WTC11 (cell line): ENCODE measurements around the gene PARD3B. TPM values are rescaled to one million over a fixed set of nuclear protein-coding genes. Genes with fewer than 3 reads are reported as not detected.

Source experiments
- ATAC-seq: fragments of 200-7000 bp; cut with Tn5 transposase; 2 replicates; pipeline ENCODE4 v1.10.0; 2021; ENCODE audit warnings: mild to moderate bottlenecking, moderate library complexity
- CTCF ChIA-PET: fragments of 300-600 bp; sonication (Branson Sonifier 250); formaldehyde crosslinking; loops from one replicate; lab custom pipeline; 2021; ENCODE audit warnings: antibody characterized with exemption; lab: Charles Lee
- POLR2A ChIA-PET: fragments of 350-600 bp; sonication (Branson Sonifier 250); formaldehyde crosslinking; loops from one replicate; lab custom pipeline; 2021; ENCODE audit warnings: antibody characterized with exemption; lab: Charles Lee
- DNase-seq: peaks from one replicate; pipeline ENCODE4 v3.0.0; 2021; ENCODE audit warnings: low spot score
- H3K27ac Mint-ChIP-seq: 2 replicates; pipeline ENCODE4 v1.8.0; 2021; ENCODE audit warnings: mixed read lengths
- H3K27me3 Mint-ChIP-seq: 2 replicates; pipeline ENCODE4 v1.8.0; 2021; ENCODE audit warnings: low read depth, mild to moderate bottlenecking, moderate library complexity, mixed read lengths
- H3K36me3 Mint-ChIP-seq: 2 replicates; pipeline ENCODE4 v1.8.0; 2021; ENCODE audit warnings: mixed read lengths
- H3K4me1 Mint-ChIP-seq: 2 replicates; pipeline ENCODE4 v1.8.0; 2022; ENCODE audit warnings: mixed read lengths
- H3K4me3 Mint-ChIP-seq: 2 replicates; pipeline ENCODE4 v1.8.0; 2021; ENCODE audit warnings: mild to moderate bottlenecking, moderate library complexity, mixed read lengths
- H3K9me3 Mint-ChIP-seq: 2 replicates; pipeline ENCODE4 v1.8.0; 2021; ENCODE audit warnings: mixed read lengths
- CREB1 ChIP-seq: sonication (generic); formaldehyde crosslinking; IDR thresholded peaks from 2 replicates; pipeline ENCODE4 v1.8.0; 2023; ENCODE audit warnings: mild to moderate bottlenecking, missing genetic modification reagents
- EMX1 ChIP-seq: fragments of 250-450 bp; sonication (Bioruptor Pico); IDR thresholded peaks from 2 replicates; pipeline ENCODE4 v1.8.0; 2021; ENCODE audit warnings: mild to moderate bottlenecking
- JUN ChIP-seq: sonication (generic); formaldehyde crosslinking; IDR thresholded peaks from 2 replicates; pipeline ENCODE4 v1.8.0; 2023; ENCODE audit warnings: mild to moderate bottlenecking, missing genetic modification reagents
- NFYB ChIP-seq: sonication (generic); formaldehyde crosslinking; conservative IDR thresholded peaks from 2 replicates; pipeline ENCODE4 v1.8.0; 2022; ENCODE audit warnings: low read depth, missing genetic modification reagents
- NR1H2 ChIP-seq: sonication (generic); formaldehyde crosslinking; IDR thresholded peaks from 2 replicates; pipeline ENCODE4 v1.9.0; 2021; ENCODE audit warnings: mild to moderate bottlenecking, moderate library complexity, missing genetic modification reagents
- NR2C2 ChIP-seq: sonication (generic); formaldehyde crosslinking; IDR thresholded peaks from 2 replicates; pipeline ENCODE4 v1.8.0; 2022; ENCODE audit warnings: mild to moderate bottlenecking, missing genetic modification reagents
- SMAD4 ChIP-seq: sonication (generic); formaldehyde crosslinking; IDR thresholded peaks from 2 replicates; pipeline ENCODE4 v1.8.0; 2022; ENCODE audit warnings: mild to moderate bottlenecking, missing genetic modification reagents
- SOX15 ChIP-seq: fragments of 250-450 bp; sonication (Bioruptor Pico); IDR thresholded peaks from 2 replicates; pipeline ENCODE4 v1.9.0; 2021; ENCODE audit warnings: mild to moderate bottlenecking
- TP53 ChIP-seq: sonication (generic); formaldehyde crosslinking; IDR thresholded peaks from 2 replicates; pipeline ENCODE4 v1.8.1; 2023; ENCODE audit warnings: mild to moderate bottlenecking, missing genetic modification reagents
- ZBTB21 ChIP-seq: sonication (generic); formaldehyde crosslinking; IDR thresholded peaks from 2 replicates; pipeline ENCODE4 v1.8.1; 2023; ENCODE audit warnings: mild to moderate bottlenecking, missing genetic modification reagents, borderline replicate concordance
- ZNF219 ChIP-seq: sonication (generic); formaldehyde crosslinking; IDR thresholded peaks from 2 replicates; pipeline ENCODE4 v1.8.0; 2023; ENCODE audit warnings: missing genetic modification reagents, mild to moderate bottlenecking, borderline replicate concordance
- ZNF263 ChIP-seq: sonication (generic); formaldehyde crosslinking; IDR thresholded peaks from 2 replicates; pipeline ENCODE4 v1.8.1; 2022; ENCODE audit warnings: low read depth, mild to moderate bottlenecking, moderate library complexity, missing genetic modification reagents
- total RNA-seq: library from RNA; stranded (reverse); gene quantifications from 3 replicates; pipeline ENCODE4 v1.2.3, GENCODE V29; 2021
- TF ChIP-seq, protein P1 (sequence below): sonication (generic); formaldehyde crosslinking; IDR thresholded peaks from 2 replicates; pipeline ENCODE4 v1.8.0; 2023; ENCODE audit warnings: missing genetic modification reagents
- TF ChIP-seq, protein P2 (sequence below): sonication (generic); formaldehyde crosslinking; IDR thresholded peaks from 2 replicates; pipeline ENCODE4 v1.8.0; 2023; ENCODE audit warnings: missing genetic modification reagents, mild to moderate bottlenecking, borderline replicate concordance
- TF ChIP-seq, protein P3 (sequence below): sonication (generic); formaldehyde crosslinking; IDR thresholded peaks from 2 replicates; pipeline ENCODE4 v1.8.0; 2022; ENCODE audit warnings: missing genetic modification reagents
- TF ChIP-seq, protein P4 (sequence below): sonication (generic); formaldehyde crosslinking; IDR thresholded peaks from 2 replicates; pipeline ENCODE4 v1.8.1; 2023; ENCODE audit warnings: mild to moderate bottlenecking, missing genetic modification reagents, moderate library complexity
- TF ChIP-seq, protein P5 (sequence below): fragments of 250-450 bp; sonication (Bioruptor Pico); IDR thresholded peaks from 2 replicates; pipeline ENCODE4 v1.9.0; 2021; ENCODE audit warnings: mild to moderate bottlenecking
- TF ChIP-seq, protein P6 (sequence below): fragments of 250-450 bp; sonication (Bioruptor Pico); IDR thresholded peaks from 2 replicates; pipeline ENCODE4 v1.8.0; 2021; ENCODE audit warnings: mild to moderate bottlenecking

PARD3B gene
- total RNA-seq, 1 experiment from 2014 or later = 5.6 TPM

DNA sequence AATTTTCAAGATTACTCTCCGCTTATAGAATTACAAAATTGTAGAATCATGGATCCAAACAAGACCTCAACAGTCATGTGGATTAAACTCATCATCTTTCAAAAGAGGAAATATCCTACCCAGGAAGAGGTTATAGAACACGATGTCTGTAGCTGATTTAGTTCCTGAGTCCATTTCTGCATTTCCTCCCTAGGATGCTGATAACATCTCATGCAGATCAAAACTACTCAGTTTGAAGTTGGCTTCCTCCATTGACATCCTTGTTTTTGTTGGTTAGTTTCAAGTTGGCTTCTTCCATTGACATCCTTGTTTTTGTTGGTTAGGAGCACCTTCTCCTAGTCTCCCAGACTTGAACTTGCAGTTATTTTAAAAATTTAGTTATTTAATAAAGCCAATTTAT lies 147.5 kb downstream of the PARD3B start (continued):
- TF ChIP-seq ZNF219 (CRISPR knock-in tag) = no peak
- TF ChIP-seq, protein P1, sequence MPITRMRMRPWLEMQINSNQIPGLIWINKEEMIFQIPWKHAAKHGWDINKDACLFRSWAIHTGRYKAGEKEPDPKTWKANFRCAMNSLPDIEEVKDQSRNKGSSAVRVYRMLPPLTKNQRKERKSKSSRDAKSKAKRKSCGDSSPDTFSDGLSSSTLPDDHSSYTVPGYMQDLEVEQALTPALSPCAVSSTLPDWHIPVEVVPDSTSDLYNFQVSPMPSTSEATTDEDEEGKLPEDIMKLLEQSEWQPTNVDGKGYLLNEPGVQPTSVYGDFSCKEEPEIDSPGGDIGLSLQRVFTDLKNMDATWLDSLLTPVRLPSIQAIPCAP (CRISPR knock-in tag) = no peak

DNA sequence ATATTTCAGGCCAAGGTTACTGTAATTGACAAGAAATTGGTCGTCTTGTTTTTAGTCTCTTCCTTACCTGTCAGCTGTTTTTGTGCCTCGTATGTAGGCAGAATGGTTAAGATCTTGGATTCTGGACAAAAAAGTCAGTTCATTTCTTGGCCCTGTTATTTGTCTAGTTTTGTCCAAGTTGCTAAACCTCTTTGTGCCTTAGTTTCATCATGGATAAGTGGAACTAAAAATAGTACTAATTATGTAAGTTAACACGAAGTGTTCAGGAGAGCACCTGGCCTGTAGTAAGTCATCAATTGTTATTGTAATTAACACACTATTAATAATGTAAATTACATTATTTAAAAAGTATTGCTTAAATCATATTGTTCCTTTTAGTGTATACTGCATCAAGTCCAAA lies 148.0 kb downstream of the PARD3B start:
- no peak for DNase-seq
- ChIA-PET CTCF (interaction anchor here (1.8 kb wide), 1 partner anchor 432 kb away, joined by 18 read pairs; no protein-coding TSS in a partner anchor), POLR2A (no interaction called here)
- Mint-ChIP-seq H3K9me3 (peaks cover 8% of the 10 kb centered on the region), H3K27ac (no peak overlapping the region; the same call in 1 of the 2 replicates), H3K4me3 (no peak overlapping the region), H3K4me1 (peaks cover 12% of the 10 kb centered on the region), H3K36me3 (no peaks in the 10 kb centered on the region), H3K27me3 (no peaks in the 10 kb centered on the region)
- no peak for ATAC-seq
- TF ChIP-seq ZNF263 (CRISPR knock-in tag) (no peak), NR1H2 (CRISPR knock-in tag) (no peak), NFYB (no peak), ZBTB21 (CRISPR knock-in tag) (no peak), EMX1 (no peak), CREB1 (CRISPR knock-in tag) (no peak), NR2C2 (CRISPR knock-in tag) (no peak), SMAD4 (CRISPR knock-in tag) (no peak), JUN (CRISPR knock-in tag) (no peak), TP53 (CRISPR knock-in tag) (no peak), SOX15 (CRISPR knock-in tag) (no peak)
- TF ChIP-seq, protein P2, sequence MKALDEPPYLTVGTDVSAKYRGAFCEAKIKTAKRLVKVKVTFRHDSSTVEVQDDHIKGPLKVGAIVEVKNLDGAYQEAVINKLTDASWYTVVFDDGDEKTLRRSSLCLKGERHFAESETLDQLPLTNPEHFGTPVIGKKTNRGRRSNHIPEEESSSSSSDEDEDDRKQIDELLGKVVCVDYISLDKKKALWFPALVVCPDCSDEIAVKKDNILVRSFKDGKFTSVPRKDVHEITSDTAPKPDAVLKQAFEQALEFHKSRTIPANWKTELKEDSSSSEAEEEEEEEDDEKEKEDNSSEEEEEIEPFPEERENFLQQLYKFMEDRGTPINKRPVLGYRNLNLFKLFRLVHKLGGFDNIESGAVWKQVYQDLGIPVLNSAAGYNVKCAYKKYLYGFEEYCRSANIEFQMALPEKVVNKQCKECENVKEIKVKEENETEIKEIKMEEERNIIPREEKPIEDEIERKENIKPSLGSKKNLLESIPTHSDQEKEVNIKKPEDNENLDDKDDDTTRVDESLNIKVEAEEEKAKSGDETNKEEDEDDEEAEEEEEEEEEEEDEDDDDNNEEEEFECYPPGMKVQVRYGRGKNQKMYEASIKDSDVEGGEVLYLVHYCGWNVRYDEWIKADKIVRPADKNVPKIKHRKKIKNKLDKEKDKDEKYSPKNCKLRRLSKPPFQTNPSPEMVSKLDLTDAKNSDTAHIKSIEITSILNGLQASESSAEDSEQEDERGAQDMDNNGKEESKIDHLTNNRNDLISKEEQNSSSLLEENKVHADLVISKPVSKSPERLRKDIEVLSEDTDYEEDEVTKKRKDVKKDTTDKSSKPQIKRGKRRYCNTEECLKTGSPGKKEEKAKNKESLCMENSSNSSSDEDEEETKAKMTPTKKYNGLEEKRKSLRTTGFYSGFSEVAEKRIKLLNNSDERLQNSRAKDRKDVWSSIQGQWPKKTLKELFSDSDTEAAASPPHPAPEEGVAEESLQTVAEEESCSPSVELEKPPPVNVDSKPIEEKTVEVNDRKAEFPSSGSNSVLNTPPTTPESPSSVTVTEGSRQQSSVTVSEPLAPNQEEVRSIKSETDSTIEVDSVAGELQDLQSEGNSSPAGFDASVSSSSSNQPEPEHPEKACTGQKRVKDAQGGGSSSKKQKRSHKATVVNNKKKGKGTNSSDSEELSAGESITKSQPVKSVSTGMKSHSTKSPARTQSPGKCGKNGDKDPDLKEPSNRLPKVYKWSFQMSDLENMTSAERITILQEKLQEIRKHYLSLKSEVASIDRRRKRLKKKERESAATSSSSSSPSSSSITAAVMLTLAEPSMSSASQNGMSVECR (CRISPR knock-in tag) = no peak
- TF ChIP-seq, protein P3, sequence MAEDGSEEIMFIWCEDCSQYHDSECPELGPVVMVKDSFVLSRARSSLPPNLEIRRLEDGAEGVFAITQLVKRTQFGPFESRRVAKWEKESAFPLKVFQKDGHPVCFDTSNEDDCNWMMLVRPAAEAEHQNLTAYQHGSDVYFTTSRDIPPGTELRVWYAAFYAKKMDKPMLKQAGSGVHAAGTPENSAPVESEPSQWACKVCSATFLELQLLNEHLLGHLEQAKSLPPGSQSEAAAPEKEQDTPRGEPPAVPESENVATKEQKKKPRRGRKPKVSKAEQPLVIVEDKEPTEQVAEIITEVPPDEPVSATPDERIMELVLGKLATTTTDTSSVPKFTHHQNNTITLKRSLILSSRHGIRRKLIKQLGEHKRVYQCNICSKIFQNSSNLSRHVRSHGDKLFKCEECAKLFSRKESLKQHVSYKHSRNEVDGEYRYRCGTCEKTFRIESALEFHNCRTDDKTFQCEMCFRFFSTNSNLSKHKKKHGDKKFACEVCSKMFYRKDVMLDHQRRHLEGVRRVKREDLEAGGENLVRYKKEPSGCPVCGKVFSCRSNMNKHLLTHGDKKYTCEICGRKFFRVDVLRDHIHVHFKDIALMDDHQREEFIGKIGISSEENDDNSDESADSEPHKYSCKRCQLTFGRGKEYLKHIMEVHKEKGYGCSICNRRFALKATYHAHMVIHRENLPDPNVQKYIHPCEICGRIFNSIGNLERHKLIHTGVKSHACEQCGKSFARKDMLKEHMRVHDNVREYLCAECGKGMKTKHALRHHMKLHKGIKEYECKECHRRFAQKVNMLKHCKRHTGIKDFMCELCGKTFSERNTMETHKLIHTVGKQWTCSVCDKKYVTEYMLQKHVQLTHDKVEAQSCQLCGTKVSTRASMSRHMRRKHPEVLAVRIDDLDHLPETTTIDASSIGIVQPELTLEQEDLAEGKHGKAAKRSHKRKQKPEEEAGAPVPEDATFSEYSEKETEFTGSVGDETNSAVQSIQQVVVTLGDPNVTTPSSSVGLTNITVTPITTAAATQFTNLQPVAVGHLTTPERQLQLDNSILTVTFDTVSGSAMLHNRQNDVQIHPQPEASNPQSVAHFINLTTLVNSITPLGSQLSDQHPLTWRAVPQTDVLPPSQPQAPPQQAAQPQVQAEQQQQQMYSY (CRISPR knock-in tag) = no peak
- TF ChIP-seq, protein P4, sequence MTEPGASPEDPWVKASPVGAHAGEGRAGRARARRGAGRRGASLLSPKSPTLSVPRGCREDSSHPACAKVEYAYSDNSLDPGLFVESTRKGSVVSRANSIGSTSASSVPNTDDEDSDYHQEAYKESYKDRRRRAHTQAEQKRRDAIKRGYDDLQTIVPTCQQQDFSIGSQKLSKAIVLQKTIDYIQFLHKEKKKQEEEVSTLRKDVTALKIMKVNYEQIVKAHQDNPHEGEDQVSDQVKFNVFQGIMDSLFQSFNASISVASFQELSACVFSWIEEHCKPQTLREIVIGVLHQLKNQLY (CRISPR knock-in tag) = no peak
- TF ChIP-seq, protein P5, sequence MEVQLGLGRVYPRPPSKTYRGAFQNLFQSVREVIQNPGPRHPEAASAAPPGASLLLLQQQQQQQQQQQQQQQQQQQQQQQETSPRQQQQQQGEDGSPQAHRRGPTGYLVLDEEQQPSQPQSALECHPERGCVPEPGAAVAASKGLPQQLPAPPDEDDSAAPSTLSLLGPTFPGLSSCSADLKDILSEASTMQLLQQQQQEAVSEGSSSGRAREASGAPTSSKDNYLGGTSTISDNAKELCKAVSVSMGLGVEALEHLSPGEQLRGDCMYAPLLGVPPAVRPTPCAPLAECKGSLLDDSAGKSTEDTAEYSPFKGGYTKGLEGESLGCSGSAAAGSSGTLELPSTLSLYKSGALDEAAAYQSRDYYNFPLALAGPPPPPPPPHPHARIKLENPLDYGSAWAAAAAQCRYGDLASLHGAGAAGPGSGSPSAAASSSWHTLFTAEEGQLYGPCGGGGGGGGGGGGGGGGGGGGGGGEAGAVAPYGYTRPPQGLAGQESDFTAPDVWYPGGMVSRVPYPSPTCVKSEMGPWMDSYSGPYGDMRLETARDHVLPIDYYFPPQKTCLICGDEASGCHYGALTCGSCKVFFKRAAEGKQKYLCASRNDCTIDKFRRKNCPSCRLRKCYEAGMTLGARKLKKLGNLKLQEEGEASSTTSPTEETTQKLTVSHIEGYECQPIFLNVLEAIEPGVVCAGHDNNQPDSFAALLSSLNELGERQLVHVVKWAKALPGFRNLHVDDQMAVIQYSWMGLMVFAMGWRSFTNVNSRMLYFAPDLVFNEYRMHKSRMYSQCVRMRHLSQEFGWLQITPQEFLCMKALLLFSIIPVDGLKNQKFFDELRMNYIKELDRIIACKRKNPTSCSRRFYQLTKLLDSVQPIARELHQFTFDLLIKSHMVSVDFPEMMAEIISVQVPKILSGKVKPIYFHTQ (CRISPR knock-in tag) = no peak
- TF ChIP-seq, protein P1 (CRISPR knock-in tag) = no peak
- TF ChIP-seq, protein P6, sequence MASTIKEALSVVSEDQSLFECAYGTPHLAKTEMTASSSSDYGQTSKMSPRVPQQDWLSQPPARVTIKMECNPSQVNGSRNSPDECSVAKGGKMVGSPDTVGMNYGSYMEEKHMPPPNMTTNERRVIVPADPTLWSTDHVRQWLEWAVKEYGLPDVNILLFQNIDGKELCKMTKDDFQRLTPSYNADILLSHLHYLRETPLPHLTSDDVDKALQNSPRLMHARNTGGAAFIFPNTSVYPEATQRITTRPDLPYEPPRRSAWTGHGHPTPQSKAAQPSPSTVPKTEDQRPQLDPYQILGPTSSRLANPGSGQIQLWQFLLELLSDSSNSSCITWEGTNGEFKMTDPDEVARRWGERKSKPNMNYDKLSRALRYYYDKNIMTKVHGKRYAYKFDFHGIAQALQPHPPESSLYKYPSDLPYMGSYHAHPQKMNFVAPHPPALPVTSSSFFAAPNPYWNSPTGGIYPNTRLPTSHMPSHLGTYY = no peak
- TF ChIP-seq, all 79 proteins: peak for 0
